C4-2B (cell line): ENCODE data around the gene TM2D3.

ENCODE experiments used
- CTCF ChIP-seq: fragments of 450-650 bp; conservative IDR thresholded peaks from 2 replicates; pipeline ENCODE4 v1.5.1; 2017; ENCODE audit warnings: mild to moderate bottlenecking
- ZFX ChIP-seq: fragments of 450-650 bp; IDR thresholded peaks from 2 replicates; pipeline ENCODE4 v1.6.1; 2017

GRCh38 chr15:101612676-101613075, 39.5 kb downstream of the TM2D3 start:
- TF ChIP-seq CTCF = no peak
- no peak for TF ChIP-seq ZFX
